Endothelial cell of hepatic sinusoid (primary cell): ENCODE measurements around the gene PRKRA.
"Not testable (repeated sequence)": the region's sequence is repeated elsewhere in the genome, so short reads cannot be mapped to it uniquely, and the experiment has no call there.

Source experiments
- in situ Hi-C: cut with HindIII; loops from 2 replicates; pipeline ENCODE4 v1.10.0; 2017; ENCODE audit warnings: low sequenced_read_pairs

The PRKRA gene

GRCh38 chr2:178450774-178451525 lies at the start of gene PRKRA, which contains the start of gene PJVK:
Gene PRKRA, minus strand, starts transcription at chr2:178451175. Its CDS starts 145 bp downstream, at chr2:178451030.
Gene PJVK, plus strand, starts transcription at chr2:178451378. Its CDS starts 2,032 bp downstream, at chr2:178453410.
- in situ Hi-C loops, result loop anchor here (5.0 kb wide), 1 partner anchor 46 kb away; no protein-coding TSS in a partner anchor

- in situ Hi-C loops, result loop anchor here (5.0 kb wide), 1 partner anchor 47 kb away; the partner anchor contains the start of genes PJVK and PRKRA
These were observed 48.7 kb upstream of the PRKRA start for GRCh38 chr2:178499640-178500039.

- in situ Hi-C loops, result loop anchor here (5.0 kb wide), 1 partner anchor 46 kb away; the partner anchor contains the start of genes PJVK and PRKRA
These were observed 47.2 kb upstream of the PRKRA start for GRCh38 chr2:178498137-178498536.

- in situ Hi-C loops, result loop anchor here (5.0 kb wide), 1 partner anchor 44 kb away; the partner anchor contains the start of genes PJVK and PRKRA
These were observed 45.1 kb upstream of the PRKRA start for GRCh38 chr2:178496049-178496448.

- in situ Hi-C loops, result no loop called here
These were observed 40.6 kb upstream of the PRKRA start for GRCh38 chr2:178491612-178492011.

GRCh38 chr2:178485356-178485755 lies 34.4 kb upstream of the PRKRA start:
- in situ Hi-C loops, result no loop called here

- in situ Hi-C loops, result no loop called here
These were observed 33.5 kb upstream of the PRKRA start for GRCh38 chr2:178484245-178485041.

GRCh38 chr2:178482437-178482836 lies 31.5 kb upstream of the PRKRA start:
- in situ Hi-C loops, result no loop called here

GRCh38 chr2:178480227-178481181 lies 29.5 kb upstream of the PRKRA start, which contains the start of gene PLEKHA3:
Gene PLEKHA3, plus strand, starts transcription at chr2:178480457. Its CDS starts 413 bp downstream, at chr2:178480870.
- in situ Hi-C loops, result no loop called here

- in situ Hi-C loops, result no loop called here
These were observed 28.8 kb upstream of the PRKRA start for GRCh38 chr2:178479758-178480226.

- in situ Hi-C loops, result no loop called here
These were observed 28.3 kb upstream of the PRKRA start for GRCh38 chr2:178479275-178479616.

GRCh38 chr2:178478439-178479274 lies 27.7 kb upstream of the PRKRA start, which contains the start of gene FKBP7:
Gene FKBP7, minus strand, starts transcription at chr2:178478600. Its CDS starts 101 bp downstream, at chr2:178478499.
- in situ Hi-C loops, result no loop called here

GRCh38 chr2:178478130-178478438 lies 27.1 kb upstream of the PRKRA start:
- in situ Hi-C loops, result no loop called here

GRCh38 chr2:178477443-178478129 lies 26.6 kb upstream of the PRKRA start:
- in situ Hi-C loops, result no loop called here

GRCh38 chr2:178476477-178476876 lies 25.5 kb upstream of the PRKRA start:
- in situ Hi-C loops, result no loop called here

- in situ Hi-C loops, result no loop called here
These were observed 23.6 kb upstream of the PRKRA start for GRCh38 chr2:178474560-178474959.

- in situ Hi-C loops, result no loop called here
These were observed 23.0 kb upstream of the PRKRA start for GRCh38 chr2:178473931-178474330.

GRCh38 chr2:178473373-178473772 lies 22.4 kb upstream of the PRKRA start:
- in situ Hi-C loops, result no loop called here

GRCh38 chr2:178471313-178471712 lies 20.3 kb upstream of the PRKRA start:
- in situ Hi-C loops, result not testable (repeated sequence)
